ENCODE data around the gene ZDHHC11B.
"Not testable (repeated sequence)": the region's sequence is repeated elsewhere in the genome, so short reads cannot be mapped to it uniquely, and the experiment has no call there.

Gene ZDHHC11B

GRCh38 chr5:751992-752391, 32.5 kb downstream of the ZDHHC11B start:
- not testable (repeated sequence) for DNase-seq

DNA sequence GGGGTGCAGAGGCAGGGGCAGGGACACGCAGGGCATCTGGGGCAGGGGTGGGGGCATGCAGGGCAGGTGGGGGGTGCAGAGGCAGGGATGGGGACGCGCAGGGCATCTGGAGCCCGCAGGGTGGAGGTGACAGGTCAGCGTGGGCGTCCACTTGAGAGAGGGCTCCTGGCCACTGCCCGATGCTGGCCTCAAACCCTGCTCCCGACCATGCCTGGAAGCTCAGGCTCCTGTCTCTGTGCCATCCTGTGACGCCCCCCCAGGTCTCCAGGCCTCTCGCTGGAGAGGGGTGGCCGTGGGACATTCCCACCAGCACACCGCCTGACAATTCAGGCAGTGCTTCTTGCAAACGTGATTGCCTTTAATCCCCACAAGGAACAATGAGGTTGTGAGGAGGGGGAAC, 33.0 kb downstream of the ZDHHC11B start:
- DNase-seq = no peak

- DNase-seq = not testable (repeated sequence)
Measured at GRCh38 chr5:750226-750625, 34.3 kb downstream of the ZDHHC11B start.

DNA sequence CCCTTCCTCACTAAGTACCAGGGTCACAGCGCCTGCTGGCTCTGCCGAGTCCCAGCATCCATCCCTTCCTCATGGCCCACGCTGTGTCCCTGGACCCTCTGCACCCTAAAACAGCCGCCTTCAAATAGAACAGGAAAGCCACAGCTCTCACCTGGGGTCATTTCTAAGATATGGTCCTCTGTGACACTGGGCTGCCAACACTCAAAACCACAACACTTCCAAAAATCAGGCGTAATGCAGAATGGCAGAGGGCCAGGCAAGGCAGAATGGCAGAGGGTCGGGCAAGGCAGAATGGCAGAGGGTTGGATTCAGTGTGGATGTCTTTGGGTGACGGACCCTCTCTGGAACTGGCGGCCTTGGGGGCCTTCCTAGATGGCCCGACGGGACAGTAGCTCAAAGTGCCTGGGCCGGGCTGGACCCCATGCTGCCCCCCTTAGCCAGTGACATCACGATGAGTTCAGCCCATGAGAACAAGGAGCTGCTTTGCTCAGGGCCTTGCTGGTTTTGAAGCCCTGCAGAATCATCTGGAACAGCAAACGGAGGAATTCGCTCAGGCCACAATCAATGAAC, 35.3 kb downstream of the ZDHHC11B start:
- no peak for DNase-seq

DNA sequence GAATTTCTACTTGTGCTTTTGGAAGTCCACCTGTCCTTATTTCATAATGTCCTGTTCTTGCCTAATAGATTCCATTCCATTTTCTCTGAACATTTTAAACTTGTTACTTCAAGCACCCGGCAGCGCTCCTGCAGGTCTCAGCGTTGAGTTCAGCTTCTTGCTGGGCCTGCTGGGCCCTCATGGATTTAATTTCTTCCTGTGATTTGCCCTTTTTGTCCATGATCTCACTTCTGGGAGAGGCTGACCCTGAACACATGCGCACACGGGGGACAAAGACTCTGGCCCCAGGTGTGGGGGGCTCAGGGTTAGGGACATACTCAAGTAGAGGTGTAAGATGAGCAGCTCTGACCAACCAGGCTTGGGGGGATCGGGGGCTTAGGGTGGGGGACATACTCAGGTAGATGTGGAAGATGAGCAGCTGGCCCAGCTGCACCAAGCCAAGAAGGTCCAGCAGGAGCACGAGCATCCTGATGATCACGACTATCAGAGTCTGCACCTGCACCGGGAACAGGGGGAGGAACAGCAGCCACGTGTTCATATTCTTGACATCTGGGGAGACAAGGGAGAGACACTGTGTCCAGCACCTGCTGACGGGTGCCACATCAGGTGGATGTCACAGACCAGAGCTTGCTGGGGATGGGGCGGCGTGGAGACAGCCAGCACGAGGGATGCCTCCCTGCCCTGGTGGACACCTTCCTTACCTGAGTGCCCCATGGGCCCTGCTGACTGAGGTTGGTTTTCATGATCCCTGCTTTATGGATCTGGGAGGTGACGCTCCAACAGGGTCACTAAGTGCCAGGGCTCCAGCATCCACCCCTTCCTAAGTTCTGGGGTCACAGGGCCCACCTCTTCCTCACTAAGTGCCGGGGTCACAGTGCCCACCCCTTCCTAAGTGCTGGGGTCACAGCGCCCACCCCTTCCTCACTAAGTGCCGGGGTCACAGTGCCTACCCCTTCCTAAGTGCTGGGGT, 36.2 kb downstream of the ZDHHC11B start:
- not testable (repeated sequence) for DNase-seq

- not testable (repeated sequence) for DNase-seq
Measured at GRCh38 chr5:747303-747844, 37.2 kb downstream of the ZDHHC11B start.

DNA sequence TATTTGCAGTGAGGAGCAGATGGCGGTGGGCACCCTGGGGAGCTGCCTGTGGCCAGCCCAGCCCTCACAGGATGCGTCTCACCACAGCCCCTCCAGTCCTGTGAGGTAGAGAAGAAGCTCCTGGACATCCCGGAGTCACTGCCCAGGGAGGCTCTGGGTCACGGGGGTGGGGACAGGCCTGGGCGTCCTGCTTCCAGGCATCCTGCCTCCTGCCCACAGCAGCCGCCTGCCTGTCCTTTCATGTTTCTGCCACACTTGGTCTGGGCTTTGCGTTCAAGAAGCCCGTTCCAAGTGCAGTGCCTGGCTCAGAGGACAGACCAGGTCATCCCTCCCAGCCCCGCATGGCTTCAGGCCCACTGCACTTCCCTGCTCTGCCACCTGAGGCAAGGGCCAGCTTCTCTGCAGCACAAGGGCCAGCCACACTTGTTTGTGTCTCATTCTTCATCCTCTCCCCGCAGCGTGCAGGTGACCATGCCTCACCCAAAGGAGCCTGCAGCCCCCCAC, 38.2 kb downstream of the ZDHHC11B start:
- no peak for DNase-seq

DNA sequence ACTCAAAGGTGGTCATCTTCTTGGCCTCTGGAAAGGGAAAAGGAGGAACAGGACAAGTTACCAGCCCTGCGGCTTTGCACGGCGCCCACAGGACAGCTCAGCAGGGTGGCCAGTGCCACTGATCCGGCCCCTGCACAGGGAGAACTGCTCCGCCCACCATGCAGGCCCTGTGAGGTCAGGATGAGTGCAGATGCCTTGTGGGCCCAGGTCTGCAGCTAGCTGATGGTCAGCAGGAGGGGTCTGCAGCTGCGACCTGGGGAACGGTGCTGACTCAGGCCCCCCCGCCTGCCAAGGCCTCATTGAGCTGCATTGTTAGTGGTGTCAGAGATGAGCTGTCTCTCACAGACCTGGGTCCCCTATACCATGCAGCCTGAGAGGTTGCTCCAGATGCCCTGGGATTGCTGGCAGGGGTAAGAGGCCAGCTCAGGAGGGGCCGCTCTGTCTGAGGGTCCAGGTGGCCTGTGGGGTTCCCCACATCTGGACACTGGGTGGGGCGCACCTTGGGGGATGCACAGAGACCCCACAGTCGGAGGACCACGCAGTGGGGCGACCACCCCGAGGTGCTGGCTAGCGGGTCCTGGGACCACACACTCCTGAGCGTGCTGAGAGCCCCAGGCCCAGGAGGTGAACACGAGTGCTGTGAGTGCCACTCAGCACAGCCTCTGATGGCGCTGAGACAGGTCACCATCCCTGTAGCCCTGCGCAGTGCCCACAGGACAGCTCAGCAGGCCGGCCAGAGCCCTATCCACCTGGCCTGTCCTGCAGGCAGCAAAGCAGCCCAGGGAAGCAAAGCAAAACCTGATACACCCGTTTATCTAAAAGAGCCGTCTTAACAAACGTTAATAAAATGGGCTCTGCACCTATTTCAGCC, 39.0 kb downstream of the ZDHHC11B start:
- not testable (repeated sequence) for DNase-seq

GRCh38 chr5:743696-744404, 40.7 kb downstream of the ZDHHC11B start:
- not testable (repeated sequence) for DNase-seq

GRCh38 chr5:742276-742675, 42.3 kb downstream of the ZDHHC11B start:
- DNase-seq = not testable (repeated sequence)

DNA sequence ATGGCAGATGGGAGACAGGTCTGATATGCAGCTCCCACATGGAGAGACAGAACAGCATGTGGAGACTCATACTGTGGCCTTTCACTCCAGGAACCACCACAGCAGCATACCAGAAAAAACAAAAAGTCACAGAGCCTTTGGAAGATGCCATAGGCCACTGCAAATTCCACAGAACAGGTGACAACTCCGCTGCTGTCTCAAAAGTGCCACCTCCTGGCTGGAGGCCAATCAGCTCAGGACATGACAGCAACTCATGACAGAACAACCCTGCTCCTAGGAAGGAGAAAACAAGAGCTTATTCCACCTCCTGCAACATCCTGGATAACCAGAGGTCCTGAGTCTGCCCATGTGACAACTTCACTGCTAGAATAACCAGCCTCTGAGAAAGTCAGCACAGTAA, 50.4 kb downstream of the ZDHHC11B start:
- not testable (repeated sequence) for DNase-seq

- DNase-seq = not testable (repeated sequence)
Measured at GRCh38 chr5:732754-733454, 51.6 kb downstream of the ZDHHC11B start.

- DNase-seq = not testable (repeated sequence)
Measured at GRCh38 chr5:729225-729624, 55.3 kb downstream of the ZDHHC11B start.

GRCh38 chr5:727087-727486, 57.4 kb downstream of the ZDHHC11B start:
- DNase-seq = not testable (repeated sequence)

DNA sequence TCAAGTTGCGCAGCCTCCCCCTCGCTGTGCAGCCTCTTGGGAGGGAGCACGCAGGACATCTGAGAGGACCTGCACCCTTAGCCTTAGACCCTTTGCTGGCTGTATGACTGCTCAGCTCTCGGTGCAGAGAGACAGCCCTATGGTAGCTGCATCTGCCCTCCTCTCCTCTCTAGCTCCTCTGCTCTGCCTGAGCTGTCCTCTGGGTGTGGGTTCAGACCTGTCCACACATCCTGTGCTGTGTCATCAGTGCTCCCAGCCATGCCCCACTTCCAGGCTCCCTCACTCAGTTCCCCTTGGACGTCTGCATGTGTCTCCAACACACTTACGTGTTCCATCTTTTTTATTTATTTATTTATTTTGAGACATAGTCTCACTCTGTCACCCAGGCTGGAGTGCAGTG, 60.7 kb downstream of the ZDHHC11B start:
- DNase-seq = not testable (repeated sequence)

DNA sequence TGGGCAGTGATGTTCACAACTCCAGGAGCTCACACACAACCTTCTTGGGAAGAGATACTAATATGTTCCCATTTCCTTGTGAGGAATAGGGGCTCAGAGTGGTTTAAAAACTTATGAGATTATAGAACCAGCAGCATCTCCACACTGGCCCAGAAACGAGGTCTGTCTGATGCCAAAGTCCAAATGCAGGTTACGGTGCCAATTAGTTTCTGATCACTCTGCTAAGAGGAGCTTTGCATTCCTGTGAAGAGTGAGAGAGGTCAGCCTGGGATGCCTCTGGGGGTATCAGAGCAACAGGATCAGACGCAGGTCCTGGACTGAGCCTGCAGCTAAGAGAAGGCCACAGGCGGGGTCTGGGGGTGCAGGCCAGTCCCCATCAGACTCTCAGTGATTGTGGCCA, 61.2 kb downstream of the ZDHHC11B start:
- DNase-seq = not testable (repeated sequence)

- not testable (repeated sequence) for DNase-seq
Measured at GRCh38 chr5:719379-719778, 65.2 kb downstream of the ZDHHC11B start.

DNA sequence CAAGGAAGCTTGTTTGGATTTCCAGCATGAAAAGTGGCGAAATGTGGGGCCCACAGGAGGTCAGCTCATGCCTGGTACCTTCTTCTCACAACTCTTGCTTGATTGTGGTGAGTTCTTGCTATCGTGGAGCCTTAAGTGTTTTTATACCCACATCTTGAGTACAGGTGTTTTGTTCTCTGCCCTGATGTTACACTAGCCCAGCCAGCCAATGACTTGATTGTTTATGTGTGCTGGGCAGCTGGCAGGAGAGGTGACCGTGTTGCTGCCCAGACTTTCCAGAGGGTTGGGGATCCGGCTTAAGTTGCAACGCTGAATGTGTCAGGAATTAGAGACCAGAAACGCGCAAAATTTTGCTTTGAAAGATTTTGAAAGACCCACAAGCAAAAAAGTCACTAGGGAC, 67.4 kb downstream of the ZDHHC11B start:
- DNase-seq = no peak

DNA sequence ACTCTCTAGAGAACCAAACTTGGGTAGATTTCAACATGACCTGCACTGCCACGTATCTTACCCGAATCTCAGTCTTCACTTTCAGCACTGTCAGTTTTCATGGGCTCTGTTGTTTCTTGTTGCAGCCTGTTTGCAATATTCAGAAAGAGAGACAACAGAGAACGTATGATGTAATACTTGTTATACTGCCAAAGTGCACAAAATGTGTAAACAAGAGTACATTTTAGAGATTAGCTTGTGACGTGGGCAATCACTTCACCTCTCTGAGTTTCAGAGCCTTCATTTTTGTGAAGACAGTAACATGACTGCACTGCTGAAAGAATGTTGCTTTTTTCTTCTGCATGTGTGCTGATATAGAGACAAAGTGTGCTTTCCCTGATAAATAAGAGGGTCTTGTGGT, 67.8 kb downstream of the ZDHHC11B start:
- DNase-seq = not testable (repeated sequence)

- not testable (repeated sequence) for DNase-seq
Measured at GRCh38 chr5:715636-716035, 68.9 kb downstream of the ZDHHC11B start.
